HepG2 (cell line): ENCODE measurements around the gene DIRAS1. TPM values are rescaled to one million over a fixed set of nuclear protein-coding genes. Genes with fewer than 3 reads are reported as not detected.

Experiments used
- ATAC-seq: fragments of 200-7000 bp; cut with Tn5 transposase; 3 replicates; pipeline ENCODE4 v1.9.1; 2020; ENCODE audit warnings: mild to moderate bottlenecking, moderate library complexity
- BruUV-seq: library from RNA; stranded (reverse); fragments of 400-500 nt; replicated peaks from 2 replicates; lab custom pipeline; 2021; lab: Mats Ljungman, UMichigan
- CTCF ChIA-PET: fragments of 300-600 bp; formaldehyde crosslinking; extraction: SDS; loops from one replicate; lab custom pipeline; 2021; ENCODE audit warnings: low total read pairs, inconsistent platforms, low intra/inter-chr PET ratio; lab: Yijun Ruan, JAX
- POLR2A ChIA-PET: fragments of 350-600 bp; sonication (Branson Sonifier 250); formaldehyde crosslinking; loops from one replicate; lab custom pipeline; 2020; ENCODE audit warnings: antibody characterized with exemption, inconsistent platforms; lab: Yijun Ruan, JAX
- DNase-seq: peaks from one replicate; pipeline ENCODE4 v3.0.0-alpha.2; 2015; ENCODE audit warnings: low spot score
- FAIRE-seq: peaks from 3 replicates; lab custom pipeline; 2011; peaks lifted over from hg19 to GRCh38; lab: Jason Lieb, UNC
- H2AFZ ChIP-seq: one replicate; pipeline ENCODE4 v1.6.1; 2011; ENCODE audit warnings: low read length, inconsistent platforms
- H3K27ac ChIP-seq: fragments of 300-600 bp; 3 replicates; pipeline ENCODE4 v1.8.0; 2011; ENCODE audit warnings: mixed run types, mild to moderate bottlenecking, mixed read lengths, low read length, inconsistent platforms; ENCODE audit not compliant: insufficient read depth; ENCODE audit errors: extremely low read length
- H3K27me3 ChIP-seq, 2 experiments: fragments of 200-600 bp in 1 of 2; 2 replicates in 1 of 2; 3 replicates in 1 of 2; pipeline versions ENCODE4 v1.6.0 to v1.8.0; 2011; ENCODE audit warnings: low read length in 2 of 2, mild to moderate bottlenecking in 2 of 2, moderate library complexity in 2 of 2, inconsistent platforms in 1 of 2; ENCODE audit not compliant: insufficient read depth in 2 of 2, control insufficient read depth in 1 of 2
- H3K36me3 ChIP-seq, 2 experiments: fragments of 200-600 bp in 1 of 2; replicated peaks in 1 of 2; 2 replicates in 1 of 2; 3 replicates in 1 of 2; pipeline versions ENCODE4 v1.5.1 to v1.8.0; 2011; ENCODE audit warnings: low read length in 2 of 2, inconsistent platforms in 1 of 2; ENCODE audit not compliant: insufficient read depth in 2 of 2, control insufficient read depth in 1 of 2
- H3K4me1 ChIP-seq: 2 replicates; pipeline ENCODE4 v1.5.1; 2012; ENCODE audit warnings: low read length, inconsistent platforms; ENCODE audit not compliant: insufficient read depth
- H3K4me2 ChIP-seq: 2 replicates; pipeline ENCODE4 v1.6.0; 2011; ENCODE audit warnings: low read depth, low read length, inconsistent platforms
- H3K4me3 ChIP-seq, 3 experiments: fragments of 200-600 bp in 1 of 3; sonication (generic), shearing (Covaris generic) in 1 of 3; replicated peaks in 1 of 3; 2 replicates each; pipeline ENCODE4 v1.5.1; 2011 to 2016; ENCODE audit warnings: low read length in 3 of 3, inconsistent platforms in 2 of 3, low read depth in 2 of 3, mild to moderate bottlenecking in 2 of 3, control low read depth in 1 of 3, mixed read lengths in 1 of 3; ENCODE audit not compliant: insufficient read depth in 1 of 3
- H3K79me2 ChIP-seq: one replicate; pipeline ENCODE4 v1.6.1; 2011; ENCODE audit warnings: low read length, inconsistent platforms; ENCODE audit not compliant: insufficient read depth
- H3K9ac ChIP-seq: 2 replicates; pipeline ENCODE4 v1.6.0; 2011; ENCODE audit warnings: mild to moderate bottlenecking, low read depth, low read length, inconsistent platforms; ENCODE audit not compliant: insufficient read depth
- H3K9me3 ChIP-seq: 2 replicates; pipeline ENCODE4 v1.5.1; 2012; ENCODE audit warnings: mild to moderate bottlenecking, low read length
- H4K20me1 ChIP-seq: 2 replicates; pipeline ENCODE4 v1.6.0; 2011; ENCODE audit warnings: inconsistent platforms, mild to moderate bottlenecking, low read length, moderate library complexity; ENCODE audit not compliant: insufficient read depth
- CC2D1A ChIP-seq: sonication (generic); formaldehyde crosslinking; IDR thresholded peaks from 2 replicates; pipeline ENCODE4 v1.8.1; 2023; ENCODE audit warnings: mild to moderate bottlenecking, missing genetic modification reagents
- CCDC6 ChIP-seq: sonication (generic); formaldehyde crosslinking; IDR thresholded peaks from 2 replicates; pipeline ENCODE4 v1.8.1; 2022; ENCODE audit warnings: mild to moderate bottlenecking, missing genetic modification reagents, moderate library complexity
- ELF3 ChIP-seq: IDR thresholded peaks from 2 replicates; pipeline ENCODE4 v1.6.1; 2016; ENCODE audit warnings: missing genetic modification reagents, missing compliant biosample characterization
- GTF3A ChIP-seq: sonication (generic); formaldehyde crosslinking; conservative IDR thresholded peaks from 2 replicates; pipeline ENCODE4 v1.4.0; 2020; ENCODE audit warnings: mild to moderate bottlenecking, missing genetic modification reagents
- HMG20A ChIP-seq: IDR thresholded peaks from 2 replicates; pipeline ENCODE4 v1.6.1; 2016; ENCODE audit warnings: borderline replicate concordance
- KDM2A ChIP-seq: sonication (generic); formaldehyde crosslinking; IDR thresholded peaks from 2 replicates; pipeline ENCODE4 v1.4.0; 2020; ENCODE audit warnings: low read depth, missing genetic modification reagents, borderline replicate concordance
- SMARCE1 ChIP-seq: fragments of 450-650 bp; IDR thresholded peaks from 2 replicates; pipeline ENCODE4 v1.6.1; 2017; ENCODE audit warnings: borderline replicate concordance
- ZNF160 ChIP-seq: sonication (generic); formaldehyde crosslinking; IDR thresholded peaks from 2 replicates; pipeline ENCODE4 v1.8.0; 2022; ENCODE audit warnings: mild to moderate bottlenecking, inconsistent platforms, missing genetic modification reagents
- ZNF441 ChIP-seq: sonication (generic); formaldehyde crosslinking; IDR thresholded peaks from 2 replicates; pipeline ENCODE4 v1.7.0; 2021; ENCODE audit warnings: missing genetic modification reagents, borderline replicate concordance
- WGBS: methylation state at CpG from one replicate; pipeline ENCODE4 v1.1.6; 2017; ENCODE audit warnings: low lambda C conversion rate; 5-methylcytosine and 5-hydroxymethylcytosine counted together
- in situ Hi-C: cut with HindIII; loops from 2 replicates; pipeline ENCODE4 v1.10.0; 2017; ENCODE audit warnings: low pct_unique_long_range_greater_than_20kb; ENCODE audit not compliant: extremely low pct_ligation_motif_present
- intact Hi-C: fragments of 100-400 bp; cut with micrococcal nuclease; formaldehyde crosslinking; loops from one replicate; pipeline ENCODE4 v1.10.0; 2022; ENCODE audit not compliant: unreplicated experiment
- polyA plus RNA-seq, 8 experiments: library from polyadenylated mRNA; depleted of rRNA in 3 of 8; stranded (reverse) in 7 of 8; unstranded in 1 of 8; fragments of >200 nt; fragmentation: Illumina TruSeq in 4 of 8; extraction: Trizol in 4 of 8; gene quantifications; 2 replicates each; pipeline versions ENCODE4 v1.2.1 to v1.2.3, GENCODE V29; 2011 to 2016; ENCODE audit warnings: low read depth in 4 of 8, missing spikeins in 1 of 8, mixed read lengths in 1 of 8; ENCODE audit not compliant: insufficient read depth in 1 of 8
- total RNA-seq, 5 experiments: library from RNA; depleted of rRNA; stranded (reverse); fragments of >200 nt; fragmentation: Illumina TruSeq; extraction: Trizol; gene quantifications; 2 replicates each; pipeline ENCODE4 v1.2.3, GENCODE V29; 2016; ENCODE audit warnings: low read depth in 1 of 5
- TF ChIP-seq, protein P1 (sequence below): IDR thresholded peaks from 2 replicates; pipeline ENCODE4 v1.6.1; 2016; ENCODE audit warnings: low read depth
- TF ChIP-seq, protein P2 (sequence below): sonication (generic); formaldehyde crosslinking; IDR thresholded peaks from 2 replicates; pipeline ENCODE4 v1.9.0; 2021; ENCODE audit warnings: mild to moderate bottlenecking, missing genetic modification reagents

DIRAS1 gene
- total and polyA plus RNA-seq, 2 of the 13 experiments (the other 11 are each of a cell fraction or from before 2014, with no cell fraction given) = 0.97 to 1.8 TPM

DNA sequence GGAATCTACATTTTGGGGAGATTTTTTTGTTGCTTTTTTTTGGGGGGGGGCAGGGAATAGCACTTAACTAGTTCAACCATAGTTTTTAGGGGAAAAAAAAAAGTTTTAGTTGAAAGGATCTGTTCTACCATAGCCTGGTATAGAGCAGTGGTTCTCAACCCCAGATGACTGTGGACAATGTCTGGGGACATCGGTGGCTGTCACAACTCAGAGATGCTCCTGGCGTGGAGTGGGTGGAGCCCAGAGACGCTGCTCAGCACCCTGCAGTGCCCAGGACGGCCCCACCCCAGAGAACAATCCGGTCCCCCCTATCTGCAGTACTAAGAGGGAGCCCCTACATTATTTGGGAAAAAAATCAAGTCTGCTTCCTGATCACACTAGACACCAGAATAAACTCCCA, 27.0 kb downstream of the DIRAS1 start:
- Histone ChIP-seq H3K36me3 (no peaks in the 10 kb centered on the region; a peak in 1 of 5 replicates), H3K4me3 (no peak overlapping the region), H2AFZ (no peak overlapping the region), H3K79me2 (no peaks in the 10 kb centered on the region), H3K9ac (no peak overlapping the region), H3K4me1 (peaks cover 21% of the 10 kb centered on the region), H4K20me1 (no peaks in the 10 kb centered on the region), H3K27ac (no peak overlapping the region), H3K4me2 (no peak overlapping the region), H3K9me3 (no peaks in the 10 kb centered on the region), H3K27me3 (no peaks in the 10 kb centered on the region)
- TF ChIP-seq ZNF441 (CRISPR knock-in tag) = no peak
- TF ChIP-seq, protein P1, sequence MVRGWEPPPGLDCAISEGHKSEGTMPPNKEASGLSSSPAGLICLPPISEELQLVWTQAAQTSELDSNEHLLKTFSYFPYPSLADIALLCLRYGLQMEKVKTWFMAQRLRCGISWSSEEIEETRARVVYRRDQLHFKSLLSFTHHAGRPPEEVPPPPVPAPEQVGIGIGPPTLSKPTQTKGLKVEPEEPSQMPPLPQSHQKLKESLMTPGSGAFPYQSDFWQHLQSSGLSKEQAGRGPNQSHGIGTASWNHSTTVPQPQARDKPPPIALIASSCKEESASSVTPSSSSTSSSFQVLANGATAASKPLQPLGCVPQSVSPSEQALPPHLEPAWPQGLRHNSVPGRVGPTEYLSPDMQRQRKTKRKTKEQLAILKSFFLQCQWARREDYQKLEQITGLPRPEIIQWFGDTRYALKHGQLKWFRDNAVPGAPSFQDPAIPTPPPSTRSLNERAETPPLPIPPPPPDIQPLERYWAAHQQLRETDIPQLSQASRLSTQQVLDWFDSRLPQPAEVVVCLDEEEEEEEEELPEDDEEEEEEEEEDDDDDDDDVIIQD (CRISPR knock-in tag) = no peak
- ATAC-seq (no peak), DNase-seq (no peak), FAIRE-seq (no peak)
- intact Hi-C loops = no loop called here
- 81% methylated on average over 3 of the region's 5 CpGs for WGBS
- CTCF ChIA-PET = no interaction called here
- BruUV-seq = no TSS peak
- in situ Hi-C loops = no loop called here
- POLR2A ChIA-PET = no interaction called here

DNA sequence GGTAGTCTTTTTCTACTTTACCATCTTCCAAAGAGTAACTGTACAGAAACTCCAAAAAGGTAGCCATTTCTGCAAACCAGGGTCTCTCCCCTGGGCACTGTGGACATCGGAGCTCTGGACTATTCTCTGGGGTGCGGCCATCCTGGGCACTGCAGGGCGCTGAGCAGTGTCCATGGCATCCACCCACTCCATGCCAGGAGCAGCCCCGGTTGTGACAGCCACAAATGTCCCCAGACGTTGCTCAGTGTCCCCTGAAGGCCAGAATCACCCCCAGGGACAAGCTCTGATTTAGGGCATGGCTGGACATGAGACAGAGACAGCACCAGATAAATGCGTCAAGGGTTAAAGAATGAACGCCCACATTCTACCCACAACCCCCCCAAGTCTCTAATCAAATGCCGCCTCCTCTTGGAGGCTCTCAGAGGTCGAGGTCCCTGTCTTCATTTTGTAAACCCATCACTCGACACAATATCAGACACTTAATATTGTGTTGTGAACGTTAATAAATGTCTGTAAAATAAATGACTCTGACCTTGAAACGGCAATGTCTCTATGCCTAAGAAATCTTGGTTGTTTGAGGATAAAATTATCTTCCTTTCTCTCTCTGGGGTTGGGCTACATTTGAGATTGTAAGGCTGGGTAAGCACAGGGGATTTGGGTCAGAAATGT, 27.5 kb downstream of the DIRAS1 start:
- no peak for ATAC-seq
- WGBS = 55% methylated on average over 8 of the region's 12 CpGs
- TF ChIP-seq CC2D1A (CRISPR knock-in tag) (no peak), KDM2A (CRISPR knock-in tag) (no peak), SMARCE1 (no peak), HMG20A (CRISPR knock-in tag) (no peak), CCDC6 (CRISPR knock-in tag) (no peak), GTF3A (CRISPR knock-in tag) (no peak), ZNF160 (CRISPR knock-in tag) (no peak), ELF3 (no peak)
- TF ChIP-seq, protein P2, sequence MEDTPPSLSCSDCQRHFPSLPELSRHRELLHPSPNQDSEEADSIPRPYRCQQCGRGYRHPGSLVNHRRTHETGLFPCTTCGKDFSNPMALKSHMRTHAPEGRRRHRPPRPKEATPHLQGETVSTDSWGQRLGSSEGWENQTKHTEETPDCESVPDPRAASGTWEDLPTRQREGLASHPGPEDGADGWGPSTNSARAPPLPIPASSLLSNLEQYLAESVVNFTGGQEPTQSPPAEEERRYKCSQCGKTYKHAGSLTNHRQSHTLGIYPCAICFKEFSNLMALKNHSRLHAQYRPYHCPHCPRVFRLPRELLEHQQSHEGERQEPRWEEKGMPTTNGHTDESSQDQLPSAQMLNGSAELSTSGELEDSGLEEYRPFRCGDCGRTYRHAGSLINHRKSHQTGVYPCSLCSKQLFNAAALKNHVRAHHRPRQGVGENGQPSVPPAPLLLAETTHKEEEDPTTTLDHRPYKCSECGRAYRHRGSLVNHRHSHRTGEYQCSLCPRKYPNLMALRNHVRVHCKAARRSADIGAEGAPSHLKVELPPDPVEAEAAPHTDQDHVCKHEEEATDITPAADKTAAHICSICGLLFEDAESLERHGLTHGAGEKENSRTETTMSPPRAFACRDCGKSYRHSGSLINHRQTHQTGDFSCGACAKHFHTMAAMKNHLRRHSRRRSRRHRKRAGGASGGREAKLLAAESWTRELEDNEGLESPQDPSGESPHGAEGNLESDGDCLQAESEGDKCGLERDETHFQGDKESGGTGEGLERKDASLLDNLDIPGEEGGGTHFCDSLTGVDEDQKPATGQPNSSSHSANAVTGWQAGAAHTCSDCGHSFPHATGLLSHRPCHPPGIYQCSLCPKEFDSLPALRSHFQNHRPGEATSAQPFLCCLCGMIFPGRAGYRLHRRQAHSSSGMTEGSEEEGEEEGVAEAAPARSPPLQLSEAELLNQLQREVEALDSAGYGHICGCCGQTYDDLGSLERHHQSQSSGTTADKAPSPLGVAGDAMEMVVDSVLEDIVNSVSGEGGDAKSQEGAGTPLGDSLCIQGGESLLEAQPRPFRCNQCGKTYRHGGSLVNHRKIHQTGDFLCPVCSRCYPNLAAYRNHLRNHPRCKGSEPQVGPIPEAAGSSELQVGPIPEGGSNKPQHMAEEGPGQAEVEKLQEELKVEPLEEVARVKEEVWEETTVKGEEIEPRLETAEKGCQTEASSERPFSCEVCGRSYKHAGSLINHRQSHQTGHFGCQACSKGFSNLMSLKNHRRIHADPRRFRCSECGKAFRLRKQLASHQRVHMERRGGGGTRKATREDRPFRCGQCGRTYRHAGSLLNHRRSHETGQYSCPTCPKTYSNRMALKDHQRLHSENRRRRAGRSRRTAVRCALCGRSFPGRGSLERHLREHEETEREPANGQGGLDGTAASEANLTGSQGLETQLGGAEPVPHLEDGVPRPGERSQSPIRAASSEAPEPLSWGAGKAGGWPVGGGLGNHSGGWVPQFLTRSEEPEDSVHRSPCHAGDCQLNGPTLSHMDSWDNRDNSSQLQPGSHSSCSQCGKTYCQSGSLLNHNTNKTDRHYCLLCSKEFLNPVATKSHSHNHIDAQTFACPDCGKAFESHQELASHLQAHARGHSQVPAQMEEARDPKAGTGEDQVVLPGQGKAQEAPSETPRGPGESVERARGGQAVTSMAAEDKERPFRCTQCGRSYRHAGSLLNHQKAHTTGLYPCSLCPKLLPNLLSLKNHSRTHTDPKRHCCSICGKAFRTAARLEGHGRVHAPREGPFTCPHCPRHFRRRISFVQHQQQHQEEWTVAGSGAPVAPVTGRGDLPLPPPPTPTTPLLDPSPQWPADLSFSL (CRISPR knock-in tag) = no peak

More for the DNA sequence above, 27.5 kb downstream of the DIRAS1 start:
- Histone ChIP-seq H3K4me3 (no peak overlapping the region), H3K4me1 (peaks cover 22% of the 10 kb centered on the region), H3K9ac (no peak overlapping the region), H3K4me2 (no peak overlapping the region), H3K36me3 (no peaks in the 10 kb centered on the region; a peak in 1 of 5 replicates), H4K20me1 (no peaks in the 10 kb centered on the region), H3K27me3 (no peaks in the 10 kb centered on the region), H3K27ac (no peak overlapping the region), H3K79me2 (no peaks in the 10 kb centered on the region), H2AFZ (no peak overlapping the region), H3K9me3 (no peaks in the 10 kb centered on the region)
- in situ Hi-C loops = no loop called here
- FAIRE-seq = no peak
- ChIA-PET POLR2A (no interaction called here), CTCF (no interaction called here)
- intact Hi-C loops = no loop called here
- BruUV-seq = no TSS peak
- no peak for DNase-seq
